ENCODE results near the gene PTPRN2.

DNA sequence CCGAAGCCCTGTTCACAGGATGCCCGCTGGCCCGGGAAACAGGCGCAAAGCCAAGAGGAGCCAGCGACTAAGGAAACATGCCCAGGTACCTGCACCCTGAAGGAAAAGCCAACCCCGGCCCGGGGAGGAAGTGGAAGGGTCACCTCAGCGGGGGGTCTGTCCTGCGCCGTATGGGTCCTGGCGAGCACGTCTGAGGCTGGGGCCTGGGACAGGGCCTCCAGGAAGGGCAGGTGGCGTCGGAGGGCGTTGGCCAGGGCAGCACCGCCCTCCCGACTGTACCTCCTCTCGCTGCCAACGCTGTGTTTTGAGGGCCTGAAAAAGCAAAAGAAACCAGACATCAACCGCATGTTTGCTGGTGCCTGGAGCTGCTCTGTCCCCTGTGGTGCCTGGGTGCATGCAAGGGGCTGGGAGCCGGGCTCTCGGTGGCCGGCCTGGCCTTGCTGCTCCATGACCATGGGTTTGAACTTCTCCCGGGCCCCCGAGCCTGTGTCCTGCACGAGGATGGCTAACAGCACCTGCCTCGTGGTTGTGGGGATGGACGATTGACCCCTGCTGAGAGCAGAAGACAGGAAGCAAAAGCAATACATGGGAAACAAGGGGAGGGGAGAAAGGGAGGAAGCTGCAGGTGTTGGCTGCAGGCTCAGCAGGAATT, 395.3 kb downstream of the PTPRN2 start:
- no peak for TF ChIP-seq POLR2A (IDR thresholded peaks at IDR 0.05)
- no peak for TF ChIP-seq POLR2AphosphoS5 (IDR thresholded peaks at IDR 0.05)
